IMR-90 (cell line): Measurements from ENCODE around the gene CXorf65. TPM values are rescaled to one million over a fixed set of nuclear protein-coding genes. Genes with fewer than 3 reads are reported as not detected.

Experiments used
- ATAC-seq: fragments of 200-7000 bp; cut with Tn5 transposase; 2 replicates; pipeline ENCODE4 v1.9.1; 2020; ENCODE audit warnings: low read depth, mild to moderate bottlenecking, moderate library complexity
- BruUV-seq: library from RNA; stranded (reverse); fragments of 400-500 nt; replicated peaks from 2 replicates; lab custom pipeline; 2021; lab: Mats Ljungman, UMichigan
- CTCF ChIA-PET: fragments of 300-600 bp; formaldehyde crosslinking; extraction: SDS; loops from one replicate; lab custom pipeline; 2021; ENCODE audit warnings: antibody characterized with exemption; lab: Yijun Ruan, JAX
- POLR2A ChIA-PET: fragments of 300-600 bp; sonication (Branson Sonifier 250); formaldehyde crosslinking; loops from one replicate; lab custom pipeline; 2022; ENCODE audit warnings: antibody characterized with exemption; ENCODE audit not compliant: unreplicated experiment; lab: Charles Lee
- DNase-seq: peaks from one replicate; pipeline ENCODE4 v3.0.0; 2013
- H2AFZ ChIP-seq: replicated peaks from 2 replicates; pipeline ENCODE3; 2013; ENCODE audit warnings: low read length, mild to moderate bottlenecking; ENCODE audit not compliant: poor library complexity
- H2AK5ac ChIP-seq: 2 replicates; pipeline ENCODE4 v1.6.1; 2013; ENCODE audit warnings: low read depth, low read length, inconsistent platforms
- H2AK9ac ChIP-seq: replicated peaks from 2 replicates; pipeline ENCODE3; 2013; ENCODE audit warnings: mild to moderate bottlenecking, low read depth, low read length, moderate library complexity; ENCODE audit not compliant: poor library complexity
- H2BK120ac ChIP-seq: 2 replicates; pipeline ENCODE4 v1.6.1; 2013; ENCODE audit warnings: low read depth, low read length, inconsistent platforms
- H2BK15ac ChIP-seq: 3 replicates; pipeline ENCODE4 v1.6.1; 2013; ENCODE audit warnings: low read depth, low read length, inconsistent platforms
- H2BK20ac ChIP-seq: 2 replicates; pipeline ENCODE4 v1.6.1; 2013; ENCODE audit warnings: low read depth, mild to moderate bottlenecking, inconsistent platforms, low read length, moderate library complexity
- H2BK5ac ChIP-seq: 2 replicates; pipeline ENCODE4 v1.6.1; 2013; ENCODE audit warnings: mild to moderate bottlenecking, low read depth, low read length, inconsistent platforms; ENCODE audit not compliant: poor library complexity, severe bottlenecking
- H3K14ac ChIP-seq: replicated peaks from 2 replicates; pipeline ENCODE4 v1.6.1; 2013; ENCODE audit warnings: low read depth, low read length, inconsistent platforms
- H3K18ac ChIP-seq: 2 replicates; pipeline ENCODE4 v1.6.1; 2013; ENCODE audit warnings: low read depth, low read length, control low read depth
- H3K23ac ChIP-seq: 2 replicates; pipeline ENCODE4 v1.6.1; 2013; ENCODE audit warnings: low read depth, low read length, inconsistent platforms
- H3K27ac ChIP-seq: 2 replicates; pipeline ENCODE4 v1.5.1; 2013; ENCODE audit warnings: mild to moderate bottlenecking, control low read depth, low read length; ENCODE audit not compliant: insufficient read depth
- H3K27me3 ChIP-seq: 2 replicates; pipeline ENCODE4 v1.6.1; 2013; ENCODE audit warnings: low read length; ENCODE audit not compliant: control insufficient read depth, insufficient read depth
- H3K36me3 ChIP-seq: 2 replicates; pipeline ENCODE4 v1.6.1; 2013; ENCODE audit warnings: low read length, mixed read lengths; ENCODE audit not compliant: control insufficient read depth, insufficient read depth
- H3K4ac ChIP-seq: 2 replicates; pipeline ENCODE4 v1.6.1; 2013; ENCODE audit warnings: low read depth, low read length, inconsistent platforms
- H3K4me1 ChIP-seq: 2 replicates; pipeline ENCODE4 v1.6.1; 2013; ENCODE audit warnings: low read length, mixed read lengths; ENCODE audit not compliant: control insufficient read depth, insufficient read depth
- H3K4me2 ChIP-seq: 2 replicates; pipeline ENCODE4 v1.6.1; 2013; ENCODE audit warnings: low read depth, mild to moderate bottlenecking, control low read depth, low read length, moderate library complexity
- H3K4me3 ChIP-seq: 2 replicates; pipeline ENCODE4 v1.5.1; 2013; ENCODE audit warnings: low read depth, mild to moderate bottlenecking, control low read depth, low read length, moderate library complexity; ENCODE audit not compliant: insufficient read depth
- H3K56ac ChIP-seq: 2 replicates; pipeline ENCODE4 v1.6.1; 2013; ENCODE audit warnings: low read length, inconsistent platforms; ENCODE audit not compliant: insufficient read depth; ENCODE audit errors: extremely low read depth
- H3K79me1 ChIP-seq, 2 experiments: 2 replicates each; pipeline ENCODE4 v1.6.1; 2013; ENCODE audit warnings: low read length in 2 of 2, inconsistent platforms in 1 of 2, low read depth in 1 of 2
- H3K9ac ChIP-seq: 2 replicates; pipeline ENCODE4 v1.6.1; 2013; ENCODE audit warnings: low read depth, low read length, control low read depth
- H3K9me1 ChIP-seq: 2 replicates; pipeline ENCODE4 v1.6.1; 2013; ENCODE audit warnings: low read length, inconsistent platforms; ENCODE audit not compliant: insufficient read depth
- H3K9me3 ChIP-seq: 2 replicates; pipeline ENCODE4 v1.6.1; 2013; ENCODE audit warnings: low read length; ENCODE audit not compliant: control insufficient read depth, insufficient read depth
- H4K20me1 ChIP-seq: 2 replicates; pipeline ENCODE4 v1.6.1; 2013; ENCODE audit warnings: low read length, inconsistent platforms; ENCODE audit not compliant: insufficient read depth
- H4K5ac ChIP-seq: 2 replicates; pipeline ENCODE4 v1.6.1; 2013; ENCODE audit warnings: mild to moderate bottlenecking, low read depth, low read length, control low read depth
- H4K8ac ChIP-seq, 2 experiments: 2 replicates each; pipeline ENCODE4 v1.6.1; 2013; ENCODE audit warnings: low read depth in 2 of 2, low read length in 2 of 2, control low read depth in 1 of 2, inconsistent platforms in 1 of 2
- H4K91ac ChIP-seq: 2 replicates; pipeline ENCODE4 v1.6.1; 2013; ENCODE audit warnings: low read depth, low read length, inconsistent platforms; ENCODE audit not compliant: insufficient read depth
- BHLHE40 ChIP-seq: fragments of 150-350 bp; IDR thresholded peaks from 2 replicates; pipeline ENCODE4 v1.6.1; 2016; ENCODE audit warnings: mild to moderate bottlenecking, low read depth, low read length
- CEBPB ChIP-seq: IDR thresholded peaks from 2 replicates; pipeline ENCODE4 v1.6.1; 2012; ENCODE audit warnings: low read depth, low read length, improper control_type of control experiment
- FOS ChIP-seq: fragments of 150-350 bp; IDR thresholded peaks from 2 replicates; pipeline ENCODE4 v1.6.1; 2016; ENCODE audit warnings: low read depth, low read length
- MAFK ChIP-seq: IDR thresholded peaks from 2 replicates; pipeline ENCODE4 v1.6.1; 2012; ENCODE audit warnings: low read depth, low read length, improper control_type of control experiment
- MAZ ChIP-seq: IDR thresholded peaks from 2 replicates; pipeline ENCODE4 v1.6.1; 2012; ENCODE audit warnings: low read depth, mild to moderate bottlenecking, low read length, improper control_type of control experiment, moderate library complexity, borderline replicate concordance
- MXI1 ChIP-seq: IDR thresholded peaks from 2 replicates; pipeline ENCODE4 v1.6.1; 2012; ENCODE audit warnings: low read depth, mild to moderate bottlenecking, low read length, moderate library complexity, borderline replicate concordance
- NFE2L2 ChIP-seq: fragments of 150-350 bp; IDR thresholded peaks from 2 replicates; pipeline ENCODE4 v1.6.1; 2016; ENCODE audit warnings: low read depth, mild to moderate bottlenecking, low read length
- POLR2A ChIP-seq: IDR thresholded peaks from 2 replicates; pipeline ENCODE4 v1.6.1; 2012; ENCODE audit warnings: mild to moderate bottlenecking, low read depth, low read length
- RAD21 ChIP-seq: IDR thresholded peaks from 2 replicates; pipeline ENCODE4 v1.6.1; 2012; ENCODE audit warnings: low read length, improper control_type of control experiment
- RCOR1 ChIP-seq: IDR thresholded peaks from 2 replicates; pipeline ENCODE4 v1.6.1; 2012; ENCODE audit warnings: mild to moderate bottlenecking, low read length, improper control_type of control experiment; ENCODE audit not compliant: insufficient replicate concordance
- RFX5 ChIP-seq: IDR thresholded peaks from 2 replicates; pipeline ENCODE4 v1.8.0; 2012; ENCODE audit warnings: low read depth, mild to moderate bottlenecking, low read length, moderate library complexity
- SMC3 ChIP-seq: fragments of 150-350 bp; IDR thresholded peaks from 2 replicates; pipeline ENCODE4 v1.6.1; 2016; ENCODE audit warnings: low read depth, mild to moderate bottlenecking, antibody characterized with exemption, low read length, moderate library complexity
- WGBS, 2 experiments: methylation state at CpG; one replicate each; pipeline versions ENCODE4 v1.1.5 to v1.1.7; 2013; ENCODE audit warnings: missing lambda C conversion rate in 2 of 2; ENCODE audit not compliant: insufficient read length in 1 of 2; ENCODE audit errors: extremely low coverage in 2 of 2; 5-methylcytosine and 5-hydroxymethylcytosine counted together
- dilution Hi-C: fragments of 300-500 bp; cut with HindIII; formaldehyde crosslinking; loops from one replicate; pipeline ENCODE4 v1.14.3; 2018; ENCODE audit warnings: low sequenced_read_pairs; ENCODE audit not compliant: unreplicated experiment
- in situ Hi-C: fragments of 300-500 bp; cut with MboI; formaldehyde crosslinking; loops from 3 replicates; pipeline ENCODE4 v1.14.3; 2019; ENCODE audit warnings: low sequenced_read_pairs, inconsistent platforms, mixed read lengths
- intact Hi-C: fragments of 100-400 bp; cut with micrococcal nuclease; formaldehyde crosslinking; loops from 2 replicates; pipeline ENCODE4 v1.10.0; 2022
- polyA plus RNA-seq, 3 experiments: library from polyadenylated mRNA; depleted of rRNA; stranded (reverse); fragments of >200 nt; gene quantifications; 2 replicates each; pipeline ENCODE4 v1.2.3, GENCODE V29; 2012; ENCODE audit warnings: low replicate concordance in 1 of 3
- total RNA-seq: library from RNA; depleted of rRNA; stranded (reverse); fragments of >200 nt; gene quantifications from 2 replicates; pipeline ENCODE4 v1.2.3, GENCODE V29; 2012
- TF ChIP-seq, protein P1 (sequence below): fragments of 150-350 bp; IDR thresholded peaks from 2 replicates; pipeline ENCODE4 v1.6.1; 2017; ENCODE audit warnings: mild to moderate bottlenecking, antibody characterized with exemption, low read length, low read depth
- TF ChIP-seq, protein P2 (sequence below): fragments of 150-350 bp; IDR thresholded peaks from 2 replicates; pipeline ENCODE4 v1.6.1; 2016; ENCODE audit warnings: low read depth, mild to moderate bottlenecking, low read length, moderate library complexity, borderline replicate concordance
- TF ChIP-seq, protein P3 (sequence below): conservative IDR thresholded peaks from 2 replicates; pipeline ENCODE4 v1.5.1; 2012; ENCODE audit warnings: mild to moderate bottlenecking, low read depth, low read length, improper control_type of control experiment

The CXorf65 gene
- total and polyA plus RNA-seq, 2 of the 4 experiments (the other 2 are of a cell fraction), result not detected

DNA sequence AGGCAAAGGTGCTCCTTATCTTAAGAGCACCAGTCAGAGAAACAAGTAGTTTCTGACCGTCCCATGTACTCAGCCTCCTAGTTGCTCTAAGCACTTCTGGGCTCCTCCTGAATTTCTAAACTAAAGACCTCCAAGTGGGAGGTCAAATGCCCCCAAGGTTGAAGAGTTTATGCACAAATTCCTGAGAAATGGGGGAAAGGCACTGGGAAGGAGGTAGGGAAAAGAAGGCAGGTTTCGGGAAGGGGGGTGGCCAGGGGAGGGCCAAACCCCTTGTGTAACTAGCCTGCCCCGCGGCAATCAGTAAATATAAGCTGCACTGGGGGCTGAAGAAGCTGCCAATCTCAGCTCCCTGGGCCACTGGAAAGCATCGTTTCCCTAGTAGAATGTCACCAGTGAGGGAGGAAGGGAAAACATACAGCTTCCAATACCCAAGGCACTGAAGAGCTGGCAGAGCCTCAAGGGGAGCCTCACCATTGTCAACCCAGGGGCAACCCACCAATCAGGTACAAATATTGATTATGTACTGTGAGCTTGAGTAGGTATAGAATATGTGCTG is 7.5 kb downstream of the CXorf65 start:
- no peak overlapping the region for H2BK5ac ChIP-seq
- no peak overlapping the region for H3K27ac ChIP-seq
- intact Hi-C loops (no loop called here), in situ Hi-C loops (no loop called here), dilution Hi-C loops (no loop called here)
- peaks cover 21% of the 10 kb centered on the region for H3K27me3 ChIP-seq
- no peak overlapping the region for H4K91ac ChIP-seq
- H3K14ac ChIP-seq, result no peak overlapping the region
- no peaks in the 10 kb centered on the region for H3K9me1 ChIP-seq
- H3K79me1 ChIP-seq, result no peaks in the 10 kb centered on the region
- no peak overlapping the region for H4K8ac ChIP-seq
- TF ChIP-seq CEBPB (no peak), BHLHE40 (no peak), MXI1 (no peak), SMC3 (no peak), POLR2A (no peak), RAD21 (no peak), RCOR1 (no peak), NFE2L2 (no peak), MAFK (no peak), MAZ (no peak), FOS (no peak), RFX5 (no peak)
- TF ChIP-seq, protein P1, sequence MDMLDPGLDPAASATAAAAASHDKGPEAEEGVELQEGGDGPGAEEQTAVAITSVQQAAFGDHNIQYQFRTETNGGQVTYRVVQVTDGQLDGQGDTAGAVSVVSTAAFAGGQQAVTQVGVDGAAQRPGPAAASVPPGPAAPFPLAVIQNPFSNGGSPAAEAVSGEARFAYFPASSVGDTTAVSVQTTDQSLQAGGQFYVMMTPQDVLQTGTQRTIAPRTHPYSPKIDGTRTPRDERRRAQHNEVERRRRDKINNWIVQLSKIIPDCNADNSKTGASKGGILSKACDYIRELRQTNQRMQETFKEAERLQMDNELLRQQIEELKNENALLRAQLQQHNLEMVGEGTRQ, result no peak
- TF ChIP-seq, protein P2, sequence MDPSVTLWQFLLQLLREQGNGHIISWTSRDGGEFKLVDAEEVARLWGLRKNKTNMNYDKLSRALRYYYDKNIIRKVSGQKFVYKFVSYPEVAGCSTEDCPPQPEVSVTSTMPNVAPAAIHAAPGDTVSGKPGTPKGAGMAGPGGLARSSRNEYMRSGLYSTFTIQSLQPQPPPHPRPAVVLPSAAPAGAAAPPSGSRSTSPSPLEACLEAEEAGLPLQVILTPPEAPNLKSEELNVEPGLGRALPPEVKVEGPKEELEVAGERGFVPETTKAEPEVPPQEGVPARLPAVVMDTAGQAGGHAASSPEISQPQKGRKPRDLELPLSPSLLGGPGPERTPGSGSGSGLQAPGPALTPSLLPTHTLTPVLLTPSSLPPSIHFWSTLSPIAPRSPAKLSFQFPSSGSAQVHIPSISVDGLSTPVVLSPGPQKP, result no peak
- TF ChIP-seq, protein P3, sequence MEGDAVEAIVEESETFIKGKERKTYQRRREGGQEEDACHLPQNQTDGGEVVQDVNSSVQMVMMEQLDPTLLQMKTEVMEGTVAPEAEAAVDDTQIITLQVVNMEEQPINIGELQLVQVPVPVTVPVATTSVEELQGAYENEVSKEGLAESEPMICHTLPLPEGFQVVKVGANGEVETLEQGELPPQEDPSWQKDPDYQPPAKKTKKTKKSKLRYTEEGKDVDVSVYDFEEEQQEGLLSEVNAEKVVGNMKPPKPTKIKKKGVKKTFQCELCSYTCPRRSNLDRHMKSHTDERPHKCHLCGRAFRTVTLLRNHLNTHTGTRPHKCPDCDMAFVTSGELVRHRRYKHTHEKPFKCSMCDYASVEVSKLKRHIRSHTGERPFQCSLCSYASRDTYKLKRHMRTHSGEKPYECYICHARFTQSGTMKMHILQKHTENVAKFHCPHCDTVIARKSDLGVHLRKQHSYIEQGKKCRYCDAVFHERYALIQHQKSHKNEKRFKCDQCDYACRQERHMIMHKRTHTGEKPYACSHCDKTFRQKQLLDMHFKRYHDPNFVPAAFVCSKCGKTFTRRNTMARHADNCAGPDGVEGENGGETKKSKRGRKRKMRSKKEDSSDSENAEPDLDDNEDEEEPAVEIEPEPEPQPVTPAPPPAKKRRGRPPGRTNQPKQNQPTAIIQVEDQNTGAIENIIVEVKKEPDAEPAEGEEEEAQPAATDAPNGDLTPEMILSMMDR, result no peak
- WGBS, 2 experiments, result no CpG with 5 or more reads among the region's 5 CpGs
- ChIA-PET CTCF (interaction anchor here (1.0 kb wide), 1 partner anchor 30 kb away, joined by 3 read pairs; no protein-coding TSS in a partner anchor), POLR2A (no interaction called here)
- no peaks in the 10 kb centered on the region for H3K9me3 ChIP-seq
- no peak overlapping the region for H3K18ac ChIP-seq
- H3K4me1 ChIP-seq, result no peaks in the 10 kb centered on the region
- DNase-seq (no peak), ATAC-seq (no peak)
- H3K4ac ChIP-seq, result no peak overlapping the region
- no peak overlapping the region for H3K23ac ChIP-seq
- BruUV-seq, result no TSS peak
- H2AFZ ChIP-seq, result no peak overlapping the region
- H3K36me3 ChIP-seq, result no peaks in the 10 kb centered on the region
- no peak overlapping the region for H2BK15ac ChIP-seq
- H2AK9ac ChIP-seq, result no peak overlapping the region
- H3K4me2 ChIP-seq, result no peak overlapping the region
- H2BK120ac ChIP-seq, result no peak overlapping the region
- no peaks in the 10 kb centered on the region for H4K20me1 ChIP-seq
- no peak overlapping the region for H4K5ac ChIP-seq
- no peak overlapping the region for H2AK5ac ChIP-seq
- H3K9ac ChIP-seq, result no peak overlapping the region
- no peak overlapping the region for H3K4me3 ChIP-seq
- no peak overlapping the region for H3K56ac ChIP-seq
- no peak overlapping the region for H2BK20ac ChIP-seq
